CD14-positive monocyte (primary cell): ENCODE measurements around the gene CYBB. TPM values are rescaled to one million over a fixed set of nuclear protein-coding genes. Genes with fewer than 3 reads are reported as not detected.
A peak's percentile ranks its signal among the peaks of the same experiment; 100 is the strongest.

ENCODE experiments used
- DNase-seq, 3 donors: peaks; one replicate each; pipeline ENCODE4 v3.0.0-alpha.2; 2011 to 2022
- H2AFZ ChIP-seq: 2 replicates; pipeline ENCODE4 v1.6.0; 2012; ENCODE audit warnings: mild to moderate bottlenecking, low read depth, low read length, inconsistent platforms; ENCODE audit not compliant: insufficient read depth, poor library complexity, severe bottlenecking
- H3K27ac ChIP-seq, 2 donors: 1 replicate in 1 of 2; 2 replicates in 1 of 2; pipeline ENCODE4 v1.5.1; 2012 to 2013; ENCODE audit warnings: low read length in 2 of 2, control low read depth in 1 of 2, inconsistent platforms in 1 of 2, low read depth in 1 of 2, mild to moderate bottlenecking in 1 of 2
- H3K27me3 ChIP-seq, 2 donors: one replicate each; pipeline versions ENCODE4 v1.6.0 to v1.6.1; 2011 to 2013; ENCODE audit warnings: low read length in 2 of 2; ENCODE audit not compliant: control insufficient read depth in 2 of 2, insufficient read depth in 2 of 2
- H3K36me3 ChIP-seq, 2 donors: replicated peaks in 1 of 2; 1 replicate in 1 of 2; 2 replicates in 1 of 2; pipeline versions ENCODE4 v1.5.1 to v1.6.1; 2012 to 2013; ENCODE audit warnings: low read length in 2 of 2, control low read depth in 1 of 2, inconsistent platforms in 1 of 2, mild to moderate bottlenecking in 1 of 2; ENCODE audit not compliant: insufficient read depth in 2 of 2, control insufficient read depth in 1 of 2
- H3K4me1 ChIP-seq, 2 donors: 1 replicate in 1 of 2; 2 replicates in 1 of 2; pipeline versions ENCODE4 v1.5.1 to v1.6.1; 2012 to 2013; ENCODE audit warnings: low read length in 2 of 2, control low read depth in 1 of 2, inconsistent platforms in 1 of 2, mild to moderate bottlenecking in 1 of 2, moderate library complexity in 1 of 2; ENCODE audit not compliant: insufficient read depth in 2 of 2, control insufficient read depth in 1 of 2
- H3K4me2 ChIP-seq: replicated peaks from 2 replicates; pipeline ENCODE3; 2012; ENCODE audit warnings: low read length, moderate library complexity, mild to moderate bottlenecking; ENCODE audit not compliant: poor library complexity, severe bottlenecking; ENCODE audit errors: extremely low read depth
- H3K4me3 ChIP-seq, 3 experiments: fragments of 200-600 bp in 1 of 3; sonication (generic) in 1 of 3; replicated peaks in 1 of 3; 1 replicate in 2 of 3; 2 replicates in 1 of 3; pipeline ENCODE4 v1.5.1; 2011 to 2013; ENCODE audit warnings: low read length in 3 of 3, mild to moderate bottlenecking in 3 of 3, control low read depth in 2 of 3, low read depth in 2 of 3, inconsistent platforms in 1 of 3, moderate library complexity in 1 of 3
- H3K79me2 ChIP-seq: 2 replicates; pipeline ENCODE4 v1.6.0; 2012; ENCODE audit warnings: mild to moderate bottlenecking, control low read depth, inconsistent platforms, low read length, moderate library complexity; ENCODE audit not compliant: insufficient read depth
- H3K9ac ChIP-seq: 2 replicates; pipeline ENCODE4 v1.6.0; 2017; ENCODE audit warnings: low read length, mild to moderate bottlenecking; ENCODE audit not compliant: insufficient read depth, poor library complexity, severe bottlenecking
- H3K9me3 ChIP-seq, 2 donors: replicated peaks in 1 of 2; 1 replicate in 1 of 2; 2 replicates in 1 of 2; pipeline versions ENCODE4 v1.5.1 to v1.6.1; 2012 to 2013; ENCODE audit warnings: low read length in 2 of 2, control low read depth in 1 of 2; ENCODE audit not compliant: control insufficient read depth in 1 of 2, insufficient read depth in 1 of 2
- H4K20me1 ChIP-seq: 2 replicates; pipeline ENCODE4 v1.6.0; 2012; ENCODE audit warnings: mild to moderate bottlenecking, low read length, control low read depth, moderate library complexity; ENCODE audit not compliant: insufficient read depth
- H3K27ac Mint-ChIP-seq, 7 donors: one replicate each; pipeline ENCODE4 v1.8.0; 2020; ENCODE audit warnings: mild to moderate bottlenecking in 7 of 7, mixed read lengths in 7 of 7, moderate library complexity in 6 of 7, inconsistent platforms in 2 of 7
- H3K27me3 Mint-ChIP-seq, 3 donors: one replicate each; pipeline ENCODE4 v1.8.0; 2021 to 2022; ENCODE audit warnings: low read depth in 3 of 3, mild to moderate bottlenecking in 3 of 3, mixed read lengths in 3 of 3, moderate library complexity in 3 of 3, inconsistent platforms in 1 of 3
- H3K36me3 Mint-ChIP-seq, 2 donors: one replicate each; pipeline ENCODE4 v1.8.0; 2020; ENCODE audit warnings: mixed read lengths in 2 of 2, inconsistent platforms in 1 of 2, mild to moderate bottlenecking in 1 of 2
- H3K4me1 Mint-ChIP-seq: one replicate; pipeline ENCODE4 v1.8.0; 2020; ENCODE audit warnings: mild to moderate bottlenecking, mixed read lengths
- H3K4me3 Mint-ChIP-seq, 2 donors: one replicate each; pipeline ENCODE4 v1.8.0; 2020; ENCODE audit warnings: mild to moderate bottlenecking in 2 of 2, mixed read lengths in 2 of 2, moderate library complexity in 1 of 2
- H3K9me3 Mint-ChIP-seq, 7 donors: one replicate each; pipeline ENCODE4 v1.8.0; 2020 to 2022; ENCODE audit warnings: mixed read lengths in 7 of 7, mild to moderate bottlenecking in 6 of 7, moderate library complexity in 6 of 7, inconsistent platforms in 2 of 7
- WGBS: methylation state at CpG from one replicate; pipeline ENCODE4 v1.1.5; 2013; ENCODE audit warnings: missing lambda C conversion rate; ENCODE audit not compliant: insufficient coverage; 5-methylcytosine and 5-hydroxymethylcytosine counted together
- intact Hi-C, 2 donors: fragments of 100-400 bp; cut with micrococcal nuclease; formaldehyde crosslinking; loops; one replicate each; pipeline versions ENCODE4 v1.15.0 to v1.15.1; 2023
- polyA plus RNA-seq, 3 donors: library from polyadenylated mRNA; depleted of rRNA in 1 of 3; unstranded in 2 of 3; stranded (reverse) in 1 of 3; fragments of 300-500 nt in 2 of 3; fragments of >200 nt in 1 of 3; fragmentation: Illumina TruSeq in 2 of 3; gene quantifications; 1 replicate in 2 of 3; 2 replicates in 1 of 3; pipeline ENCODE4 v1.2.3, GENCODE V29; 2012 to 2021
- TF ChIP-seq, protein P1 (sequence below): fragments of 200-600 bp; IDR thresholded peaks from one replicate; pipeline ENCODE4 v1.8.0; 2022; ENCODE audit warnings: antibody characterized with exemption, mild to moderate bottlenecking

The CYBB gene
- polyA plus RNA-seq, 3 donors: 328 to 851 (median 842) TPM

DNA sequence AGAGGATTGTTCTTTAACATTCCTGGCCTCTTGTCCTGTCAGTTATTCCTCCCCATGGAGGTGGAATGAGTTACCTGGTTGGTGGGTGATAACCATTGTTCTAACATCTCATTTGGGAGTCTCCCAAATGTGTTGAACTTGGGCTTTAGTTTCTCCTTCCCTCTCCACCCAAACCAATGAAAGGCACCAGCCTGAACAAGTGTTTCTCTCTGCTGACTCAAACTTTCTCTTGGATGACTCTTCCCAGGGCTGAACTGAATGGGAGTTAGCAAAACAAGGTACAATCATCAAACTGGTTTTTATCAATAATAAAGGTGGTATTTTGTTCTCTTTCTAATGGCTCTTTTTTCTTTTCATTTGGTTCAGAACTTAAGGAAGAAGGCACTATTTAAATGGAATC lies 64.8 kb downstream of the CYBB start:
- no peak for DNase-seq
- no peaks in the 10 kb centered on the region for H3K79me2 ChIP-seq
- H3K4me3 ChIP-seq: no peak overlapping the region
- no peaks in the 10 kb centered on the region for H3K27me3 ChIP-seq
- Mint-ChIP-seq H3K27ac (no peak overlapping the region), H3K27me3 (peaks cover 0 to 2% (median 0%) of the 10 kb centered on the region in 3 donors), H3K4me3 (no peak overlapping the region), H3K36me3 (peaks cover 6 to 8% of the 10 kb centered on the region in 2 donors), H3K9me3 (peaks cover 0 to 3% (median 0%) of the 10 kb centered on the region in 7 donors), H3K4me1 (peaks cover 6% of the 10 kb centered on the region)
- no peaks in the 10 kb centered on the region for H3K9me3 ChIP-seq
- H3K36me3 ChIP-seq: peaks cover 7 to 8% of the 10 kb centered on the region in 2 donors
- no peak overlapping the region for H2AFZ ChIP-seq
- no peak overlapping the region for H3K4me2 ChIP-seq
- TF ChIP-seq, protein P1, sequence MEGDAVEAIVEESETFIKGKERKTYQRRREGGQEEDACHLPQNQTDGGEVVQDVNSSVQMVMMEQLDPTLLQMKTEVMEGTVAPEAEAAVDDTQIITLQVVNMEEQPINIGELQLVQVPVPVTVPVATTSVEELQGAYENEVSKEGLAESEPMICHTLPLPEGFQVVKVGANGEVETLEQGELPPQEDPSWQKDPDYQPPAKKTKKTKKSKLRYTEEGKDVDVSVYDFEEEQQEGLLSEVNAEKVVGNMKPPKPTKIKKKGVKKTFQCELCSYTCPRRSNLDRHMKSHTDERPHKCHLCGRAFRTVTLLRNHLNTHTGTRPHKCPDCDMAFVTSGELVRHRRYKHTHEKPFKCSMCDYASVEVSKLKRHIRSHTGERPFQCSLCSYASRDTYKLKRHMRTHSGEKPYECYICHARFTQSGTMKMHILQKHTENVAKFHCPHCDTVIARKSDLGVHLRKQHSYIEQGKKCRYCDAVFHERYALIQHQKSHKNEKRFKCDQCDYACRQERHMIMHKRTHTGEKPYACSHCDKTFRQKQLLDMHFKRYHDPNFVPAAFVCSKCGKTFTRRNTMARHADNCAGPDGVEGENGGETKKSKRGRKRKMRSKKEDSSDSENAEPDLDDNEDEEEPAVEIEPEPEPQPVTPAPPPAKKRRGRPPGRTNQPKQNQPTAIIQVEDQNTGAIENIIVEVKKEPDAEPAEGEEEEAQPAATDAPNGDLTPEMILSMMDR: no peak
- H3K9ac ChIP-seq: no peak overlapping the region
- H3K27ac ChIP-seq: no peak overlapping the region
- intact Hi-C loops: no loop called here
- H4K20me1 ChIP-seq: no peaks in the 10 kb centered on the region
- peaks cover 0 to 7% of the 10 kb centered on the region in 2 donors for H3K4me1 ChIP-seq

GRCh38 chrX:37846141-37846540 lies 66.3 kb downstream of the CYBB start:
- Mint-ChIP-seq H3K9me3 (peaks cover 0 to 4% (median 0%) of the 10 kb centered on the region in 7 donors), H3K4me3 (peak overlapping the region in 1 of 2 donors; percentile 71), H3K27me3 (peaks cover 0 to 2% (median 0%) of the 10 kb centered on the region in 3 donors), H3K36me3 (peaks cover 2% of the 10 kb centered on the region in 2 donors), H3K4me1 (peaks cover 6% of the 10 kb centered on the region), H3K27ac (no peak overlapping the region)
- H3K4me2 ChIP-seq: peak overlapping the region; percentile 78
- no peak for DNase-seq
- peaks cover 2 to 3% of the 10 kb centered on the region in 2 donors for H3K36me3 ChIP-seq
- WGBS: no CpG with 5 or more reads among the region's 3 CpGs
- no peak overlapping the region for H3K9ac ChIP-seq
- no peak overlapping the region for H3K4me3 ChIP-seq
- H3K4me1 ChIP-seq: peaks cover 0 to 7% of the 10 kb centered on the region in 2 donors
- TF ChIP-seq, protein P1: no peak
- intact Hi-C loops: no loop called here
- no peak overlapping the region for H3K27ac ChIP-seq
- no peaks in the 10 kb centered on the region for H3K79me2 ChIP-seq
- no peak overlapping the region for H2AFZ ChIP-seq
- no peaks in the 10 kb centered on the region for H3K9me3 ChIP-seq
- no peaks in the 10 kb centered on the region for H4K20me1 ChIP-seq
- H3K27me3 ChIP-seq: no peaks in the 10 kb centered on the region
